GM20000 (cell line): ENCODE data around the gene WDR54.
"Not testable (repeated sequence)": the region's sequence is repeated elsewhere in the genome, so short reads cannot be mapped to it uniquely, and the experiment has no call there.

Experiments used
- DNase-seq: peaks from one replicate; pipeline ENCODE4 v3.0.0; 2012; ENCODE audit warnings: low spot score
- TF ChIP-seq, protein P1 (sequence below): IDR thresholded peaks from 2 replicates; pipeline ENCODE4 v1.5.1; 2012; ENCODE audit warnings: mild to moderate bottlenecking, control low read depth; ENCODE audit errors: extremely low read depth, missing control alignments

The WDR54 gene

GRCh38 chr2:74439803-74440377 is 18.4 kb downstream of the WDR54 start:
- no peak for DNase-seq

GRCh38 chr2:74440378-74441169 is 19.0 kb downstream of the WDR54 start:
- peak; percentile 98 for DNase-seq
- TF ChIP-seq, protein P1, sequence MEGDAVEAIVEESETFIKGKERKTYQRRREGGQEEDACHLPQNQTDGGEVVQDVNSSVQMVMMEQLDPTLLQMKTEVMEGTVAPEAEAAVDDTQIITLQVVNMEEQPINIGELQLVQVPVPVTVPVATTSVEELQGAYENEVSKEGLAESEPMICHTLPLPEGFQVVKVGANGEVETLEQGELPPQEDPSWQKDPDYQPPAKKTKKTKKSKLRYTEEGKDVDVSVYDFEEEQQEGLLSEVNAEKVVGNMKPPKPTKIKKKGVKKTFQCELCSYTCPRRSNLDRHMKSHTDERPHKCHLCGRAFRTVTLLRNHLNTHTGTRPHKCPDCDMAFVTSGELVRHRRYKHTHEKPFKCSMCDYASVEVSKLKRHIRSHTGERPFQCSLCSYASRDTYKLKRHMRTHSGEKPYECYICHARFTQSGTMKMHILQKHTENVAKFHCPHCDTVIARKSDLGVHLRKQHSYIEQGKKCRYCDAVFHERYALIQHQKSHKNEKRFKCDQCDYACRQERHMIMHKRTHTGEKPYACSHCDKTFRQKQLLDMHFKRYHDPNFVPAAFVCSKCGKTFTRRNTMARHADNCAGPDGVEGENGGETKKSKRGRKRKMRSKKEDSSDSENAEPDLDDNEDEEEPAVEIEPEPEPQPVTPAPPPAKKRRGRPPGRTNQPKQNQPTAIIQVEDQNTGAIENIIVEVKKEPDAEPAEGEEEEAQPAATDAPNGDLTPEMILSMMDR: no peak

More at GRCh38 chr2:74439803-74440377, 18.4 kb downstream of the WDR54 start:
- TF ChIP-seq, protein P1: no peak

- TF ChIP-seq, protein P1: no peak
- no peak for DNase-seq
Observed at GRCh38 chr2:74441170-74441689, 19.7 kb downstream of the WDR54 start.

DNA sequence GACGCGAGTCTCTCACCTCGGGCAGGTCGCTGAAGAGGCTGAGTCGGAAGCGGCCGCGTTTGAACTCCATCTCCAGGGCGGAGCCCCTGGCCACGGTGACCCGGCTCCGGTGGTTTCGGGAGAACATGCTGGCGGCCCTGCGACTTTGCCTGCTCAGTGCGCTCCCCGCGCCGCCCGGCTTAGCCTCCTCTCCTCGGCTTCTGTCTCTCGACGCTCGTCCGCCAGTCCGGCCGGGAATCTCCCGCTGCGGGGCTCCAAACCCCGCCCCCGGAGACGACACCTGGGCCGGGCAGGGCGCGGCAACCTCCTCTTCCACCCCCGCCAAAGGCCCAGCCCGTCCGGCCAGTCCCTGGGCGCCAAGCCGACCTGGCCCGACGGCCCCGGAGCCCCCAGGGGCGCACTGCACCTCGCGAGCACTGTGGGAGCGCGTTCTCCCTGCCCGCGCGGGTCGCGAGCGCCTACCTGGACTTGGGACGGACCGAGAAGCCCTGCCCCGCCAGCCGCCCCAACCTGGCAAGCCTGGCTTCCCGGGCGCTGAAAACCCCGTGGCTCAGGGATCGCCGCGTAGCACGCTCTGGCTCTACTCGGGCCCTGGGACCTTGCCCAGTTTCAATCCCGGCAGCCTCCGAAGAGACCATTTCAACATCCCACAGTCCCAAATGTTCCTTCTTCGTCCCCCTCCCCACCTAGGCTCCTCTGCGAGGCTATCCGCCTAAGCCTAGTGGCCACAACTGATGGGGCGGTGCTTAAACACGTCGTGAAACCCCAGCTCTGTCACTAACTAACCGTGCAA is 20.4 kb downstream of the WDR54 start, which contains the start of gene RTKN:
Gene RTKN (minus strand): TSS at position 248 of the 793 bp plus-strand sequence. CDS start 121 bp downstream, at position 127.
- DNase-seq: peak; percentile 81
- TF ChIP-seq, protein P1: no peak

DNA sequence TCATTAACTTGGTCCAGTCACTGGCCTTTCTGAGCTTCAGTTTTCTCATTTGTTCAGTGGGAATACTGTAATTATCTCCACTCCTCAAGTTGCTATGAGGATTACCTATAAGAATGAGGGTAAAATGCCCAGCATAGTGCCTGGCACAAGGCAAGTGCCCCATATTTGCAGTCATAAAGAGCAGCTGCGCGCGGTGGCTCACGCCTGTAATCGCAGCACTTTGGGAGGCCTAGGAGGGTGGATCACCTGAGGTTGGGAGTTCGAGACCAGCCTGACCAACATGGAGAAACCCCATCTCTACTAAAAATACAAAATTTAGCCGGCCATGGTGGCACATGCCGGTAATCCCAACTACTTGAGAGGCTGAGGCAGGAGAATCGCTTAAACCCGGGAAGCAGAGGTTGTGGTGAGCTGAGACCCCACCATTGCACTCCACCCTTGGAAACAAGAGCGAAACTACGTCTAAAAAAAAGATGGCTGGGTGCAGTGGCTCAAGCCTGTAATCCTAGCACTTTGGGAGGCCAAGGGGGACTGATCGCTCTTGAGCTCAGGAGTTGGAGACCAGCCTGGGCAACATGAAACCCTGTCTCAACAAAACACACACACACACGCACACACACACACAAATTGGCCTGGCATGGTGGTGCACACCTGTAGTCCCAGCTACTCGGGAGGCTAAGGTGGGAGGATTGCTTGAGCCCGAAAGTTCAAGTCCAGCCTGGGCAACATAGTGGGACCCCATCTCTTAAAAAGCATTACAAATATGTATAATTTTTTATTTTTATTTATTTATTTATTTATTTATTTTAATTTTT is 21.2 kb downstream of the WDR54 start:
- not testable (repeated sequence) for DNase-seq

DNA sequence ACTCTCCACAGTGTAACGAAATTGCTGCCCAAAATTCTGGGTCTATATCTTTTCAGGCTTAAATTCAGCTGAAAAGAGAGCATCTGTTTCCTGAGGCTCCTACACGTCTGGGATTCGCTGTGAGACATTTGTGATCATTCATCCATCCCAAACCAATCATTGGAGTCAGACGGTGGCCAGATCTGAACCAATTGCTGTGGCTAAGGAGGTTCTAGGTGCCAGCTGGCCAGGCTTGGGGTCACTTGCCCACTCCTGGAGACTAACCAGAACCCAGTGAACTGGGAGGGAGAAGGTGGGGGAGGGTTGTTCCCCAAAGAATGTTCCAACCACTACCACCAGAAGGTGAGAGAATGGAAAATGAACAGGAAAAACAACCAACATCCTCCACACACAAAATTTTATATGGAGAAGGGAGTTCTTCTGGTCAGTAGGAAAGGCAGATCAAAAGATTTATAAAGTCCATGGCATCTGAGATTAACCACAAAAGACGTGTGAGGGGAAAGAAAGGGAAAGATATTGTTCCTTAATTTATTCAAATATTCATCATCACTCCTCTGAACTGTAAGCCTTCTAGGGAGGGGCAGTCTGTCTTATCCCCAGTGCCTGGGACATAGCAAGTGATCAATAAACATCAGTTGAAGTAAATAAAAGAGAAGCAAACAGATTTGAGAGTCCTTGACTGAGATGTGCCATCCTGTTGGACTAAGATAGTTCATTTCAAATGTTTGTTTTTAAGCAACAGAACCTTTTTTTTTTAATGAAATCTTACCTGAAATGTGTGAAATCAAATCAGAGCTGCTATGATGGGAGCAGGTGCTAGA is 23.2 kb downstream of the WDR54 start:
- TF ChIP-seq, protein P1: no peak
- no peak for DNase-seq
